C4-2B (cell line): Measurements from ENCODE around the gene ELMO1.

Source experiments
- CTCF ChIP-seq: fragments of 450-650 bp; conservative IDR thresholded peaks from 2 replicates; pipeline ENCODE4 v1.5.1; 2017; ENCODE audit warnings: mild to moderate bottlenecking
- ZFX ChIP-seq: fragments of 450-650 bp; IDR thresholded peaks from 2 replicates; pipeline ENCODE4 v1.6.1; 2017

GRCh38 chr7:37424995-37425394 lies 23.7 kb downstream of the ELMO1 start:
- TF ChIP-seq CTCF = no peak
- no peak for TF ChIP-seq ZFX
